ENCODE measurements around the gene SGTA. TPM values are rescaled to one million over a fixed set of nuclear protein-coding genes. Genes with fewer than 3 reads are reported as not detected.

SGTA gene
- total and polyA plus RNA-seq, 2 donors from 2014 or later, result 50.4 to 66.2 TPM

GRCh38 chr19:2827022-2827421, 43.9 kb upstream of the SGTA start:
- Histone ChIP-seq H3K4me1 (ENCODE audit: control insufficient read depth in 2 of 3, insufficient read depth in 2 of 3, low read depth in 1 of 3, low read length in 3 of 3) (no peaks in the 10 kb centered on the region), H3K4me3 (ENCODE audit: low read length in 3 of 3) (no peak overlapping the region), H3K27ac (ENCODE audit: low read depth in 2 of 2, low read length in 2 of 2) (no peak overlapping the region), H3K9ac (ENCODE audit: low read length in 3 of 3) (no peak overlapping the region), H3K36me3 (ENCODE audit: control insufficient read depth in 2 of 3, insufficient read depth in 3 of 3, low read length in 3 of 3) (peaks cover 0 to 9% (median 4%) of the 10 kb centered on the region in 3 donors), H3K9me3 (ENCODE audit: control insufficient read depth in 2 of 3, insufficient read depth in 1 of 3, low read length in 3 of 3) (peaks cover 0 to 9% (median 4%) of the 10 kb centered on the region in 3 donors), H3K27me3 (ENCODE audit: control insufficient read depth, insufficient read depth, low read length) (no peaks in the 10 kb centered on the region)
- intact Hi-C loops (cut with DNase I), result no loop called here
- FAIRE-seq, result no peak
- no peak for TF ChIP-seq CTCF (IDR thresholded peaks at IDR 0.05; ENCODE audit: borderline replicate concordance, extremely low read depth, insufficient read depth)
- DNase-seq, result no peak

GRCh38 chr19:2824129-2824528, 41.1 kb upstream of the SGTA start:
- no peak overlapping the region for H3K9ac ChIP-seq (ENCODE audit: low read length in 3 of 3)
- DNase-seq (no peak), FAIRE-seq (no peak)
- no peak overlapping the region for H3K4me3 ChIP-seq (ENCODE audit: low read length in 3 of 3)
- peaks cover 0 to 3% (median 0%) of the 10 kb centered on the region in 3 donors for H3K4me1 ChIP-seq (ENCODE audit: control insufficient read depth in 2 of 3, insufficient read depth in 2 of 3, low read depth in 1 of 3, low read length in 3 of 3)
- no peak for TF ChIP-seq CTCF (IDR thresholded peaks at IDR 0.05; ENCODE audit: borderline replicate concordance, extremely low read depth, insufficient read depth)
- peaks cover 0 to 9% (median 3%) of the 10 kb centered on the region in 3 donors for H3K36me3 ChIP-seq (ENCODE audit: control insufficient read depth in 2 of 3, insufficient read depth in 3 of 3, low read length in 3 of 3)
- H3K9me3 ChIP-seq (ENCODE audit: control insufficient read depth in 2 of 3, insufficient read depth in 1 of 3, low read length in 3 of 3), result peaks cover 0 to 2% (median 0%) of the 10 kb centered on the region in 3 donors
- intact Hi-C loops (cut with DNase I), result no loop called here
- H3K27ac ChIP-seq (ENCODE audit: low read depth in 2 of 2, low read length in 2 of 2), result no peak overlapping the region
- no peaks in the 10 kb centered on the region for H3K27me3 ChIP-seq (ENCODE audit: control insufficient read depth, insufficient read depth, low read length)

GRCh38 chr19:2823646-2824045, 40.6 kb upstream of the SGTA start:
- no peak for TF ChIP-seq CTCF (IDR thresholded peaks at IDR 0.05; ENCODE audit: borderline replicate concordance, extremely low read depth, insufficient read depth)
- H3K27me3 ChIP-seq (ENCODE audit: control insufficient read depth, insufficient read depth, low read length), result no peaks in the 10 kb centered on the region
- H3K27ac ChIP-seq (ENCODE audit: low read depth in 2 of 2, low read length in 2 of 2), result no peak overlapping the region
- no peak overlapping the region for H3K9ac ChIP-seq (ENCODE audit: low read length in 3 of 3)
- no peak for FAIRE-seq
- intact Hi-C loops (cut with DNase I), result no loop called here
- H3K4me3 ChIP-seq (ENCODE audit: low read length in 3 of 3), result no peak overlapping the region
- DNase-seq, result no peak
- H3K4me1 ChIP-seq (ENCODE audit: control insufficient read depth in 2 of 3, insufficient read depth in 2 of 3, low read depth in 1 of 3, low read length in 3 of 3), result peaks cover 0 to 3% (median 0%) of the 10 kb centered on the region in 3 donors
- H3K36me3 ChIP-seq (ENCODE audit: control insufficient read depth in 2 of 3, insufficient read depth in 3 of 3, low read length in 3 of 3), result peaks cover 0 to 9% (median 3%) of the 10 kb centered on the region in 3 donors
- H3K9me3 ChIP-seq (ENCODE audit: control insufficient read depth in 2 of 3, insufficient read depth in 1 of 3, low read length in 3 of 3), result peaks cover 0 to 2% (median 0%) of the 10 kb centered on the region in 3 donors

GRCh38 chr19:2822846-2823245, 39.8 kb upstream of the SGTA start:
- no peak for FAIRE-seq
- intact Hi-C loops (cut with DNase I), result no loop called here
- Histone ChIP-seq H3K4me3 (ENCODE audit: low read length in 3 of 3) (no peak overlapping the region), H3K27me3 (ENCODE audit: control insufficient read depth, insufficient read depth, low read length) (no peaks in the 10 kb centered on the region), H3K9ac (ENCODE audit: low read length in 3 of 3) (no peak overlapping the region), H3K36me3 (ENCODE audit: control insufficient read depth in 2 of 3, insufficient read depth in 3 of 3, low read length in 3 of 3) (peaks cover 0 to 7% (median 0%) of the 10 kb centered on the region in 3 donors), H3K27ac (ENCODE audit: low read depth in 2 of 2, low read length in 2 of 2) (no peak overlapping the region), H3K4me1 (ENCODE audit: control insufficient read depth in 2 of 3, insufficient read depth in 2 of 3, low read depth in 1 of 3, low read length in 3 of 3) (peaks cover 0 to 3% (median 0%) of the 10 kb centered on the region in 3 donors), H3K9me3 (ENCODE audit: control insufficient read depth in 2 of 3, insufficient read depth in 1 of 3, low read length in 3 of 3) (no peaks in the 10 kb centered on the region)
- no peak for TF ChIP-seq CTCF (IDR thresholded peaks at IDR 0.05; ENCODE audit: borderline replicate concordance, extremely low read depth, insufficient read depth)
- no peak for DNase-seq

All from kidney (tissue), 14 donors.